GM12892 (cell line): ENCODE results near the gene SLC49A4.

Source experiments
- POLR2A ChIP-seq: IDR thresholded peaks from 2 replicates; pipeline ENCODE4 v1.6.1; 2011; ENCODE audit warnings: low read depth, low read length, control low read depth
- POLR2AphosphoS5 ChIP-seq: IDR thresholded peaks from 2 replicates; pipeline ENCODE4 v1.6.1; 2011; ENCODE audit warnings: low read depth, low read length, control low read depth

DNA sequence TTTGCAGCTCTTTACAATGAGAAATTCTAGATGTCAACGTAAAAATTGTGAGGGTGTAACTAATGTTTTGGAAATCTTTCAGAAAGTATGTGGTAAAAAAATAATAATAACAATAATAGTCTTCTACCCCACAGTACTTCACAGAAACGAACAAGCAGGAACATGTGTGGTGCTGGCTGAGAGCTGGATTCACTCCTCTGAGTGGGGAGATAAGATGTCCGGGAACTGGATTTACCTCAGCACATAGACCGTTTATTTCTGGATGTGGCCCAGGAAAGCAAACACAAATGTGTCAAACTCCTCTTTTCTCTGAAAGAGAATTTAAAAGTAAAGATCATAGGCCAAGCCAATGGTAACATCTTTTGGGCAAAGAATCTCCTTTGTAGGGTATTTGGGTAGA is 103.4 kb downstream of the SLC49A4 start:
- TF ChIP-seq POLR2AphosphoS5 (no peak), POLR2A (no peak)
